ENCODE results near the gene PKDCC.

Gene PKDCC

GRCh38 chr2:42091671-42092070 is 43.9 kb downstream of the PKDCC start:
- DNase-seq = no peak

DNA sequence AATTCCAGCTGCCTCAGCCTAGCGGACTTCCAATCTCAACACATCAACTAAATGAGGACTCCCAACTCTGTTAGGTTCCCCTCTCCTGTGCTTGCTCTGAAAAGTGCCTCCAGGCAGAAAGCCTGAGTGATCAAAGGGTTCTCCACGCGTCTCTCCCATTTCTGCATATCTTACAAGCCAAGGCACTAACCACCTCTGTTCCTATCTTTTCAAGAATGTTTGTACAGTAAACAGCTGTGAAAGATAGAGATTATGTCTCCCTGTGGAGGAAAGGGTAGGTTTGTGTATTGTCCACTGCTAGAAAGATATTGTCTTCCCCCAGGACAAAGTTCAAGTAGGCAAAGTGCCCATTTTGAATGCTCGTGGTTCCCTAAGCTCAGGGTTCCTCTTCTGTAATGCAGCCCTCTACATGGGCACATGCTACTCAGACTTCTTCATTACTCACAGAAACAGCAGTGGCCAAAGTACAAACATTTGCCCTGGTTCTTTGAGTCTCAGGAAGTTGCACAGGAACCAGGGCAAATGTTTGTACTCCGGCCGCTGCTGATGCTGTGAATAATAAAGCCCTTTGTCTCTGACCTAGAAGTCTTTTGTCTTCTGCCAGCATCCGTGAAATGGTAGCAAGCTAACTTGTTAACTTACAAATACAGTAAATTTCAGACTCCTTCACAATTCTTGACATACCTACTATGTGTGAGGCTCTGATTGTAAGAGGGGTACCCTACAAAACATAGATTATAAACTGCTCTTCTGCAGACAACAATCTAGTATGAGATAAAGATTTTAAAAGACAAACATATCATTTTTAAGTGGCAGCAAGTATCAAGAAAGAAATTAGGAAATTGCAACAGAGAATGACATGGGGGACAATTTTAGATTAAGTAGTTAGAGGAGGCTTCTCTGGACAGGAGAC is 44.5 kb downstream of the PKDCC start:
- DNase-seq = no peak

GRCh38 chr2:42094114-42094513 is 46.3 kb downstream of the PKDCC start:
- no peak for DNase-seq

- peak; percentile 67 for DNase-seq
These were observed 48.1 kb downstream of the PKDCC start for GRCh38 chr2:42095923-42096408.

GRCh38 chr2:42096869-42097591 is 49.2 kb downstream of the PKDCC start:
- DNase-seq = no peak

- DNase-seq = no peak
These were observed 51.0 kb downstream of the PKDCC start for GRCh38 chr2:42098571-42099437.

- no peak for DNase-seq
These were observed 51.8 kb downstream of the PKDCC start for GRCh38 chr2:42099438-42100173.

DNA sequence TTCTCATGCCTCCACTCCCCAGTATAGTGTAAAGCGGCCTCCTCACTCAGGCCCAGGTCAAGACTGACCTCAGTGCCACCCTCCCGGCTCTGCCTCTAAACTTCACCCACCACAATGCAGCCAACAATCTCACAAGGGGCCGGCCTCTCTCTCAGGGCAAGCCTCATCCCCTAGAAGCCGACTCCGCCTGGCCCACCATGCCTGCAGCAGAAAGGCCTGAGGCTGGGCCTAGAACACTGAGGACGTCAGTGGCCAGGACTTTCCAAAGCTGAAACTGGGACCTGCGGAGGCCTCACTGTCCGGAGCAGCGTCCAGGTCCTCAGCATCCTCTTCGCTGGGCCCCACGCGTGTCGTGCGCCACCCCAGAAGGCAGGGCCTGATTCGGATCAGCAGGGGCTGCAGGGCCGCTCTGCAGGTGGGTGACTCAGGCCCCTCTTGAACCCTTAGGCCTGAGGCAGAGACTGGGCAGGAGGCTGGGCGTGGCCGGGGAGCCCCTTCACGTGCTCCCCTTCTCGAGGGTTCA is 52.9 kb downstream of the PKDCC start:
- DNase-seq = no peak

DNA sequence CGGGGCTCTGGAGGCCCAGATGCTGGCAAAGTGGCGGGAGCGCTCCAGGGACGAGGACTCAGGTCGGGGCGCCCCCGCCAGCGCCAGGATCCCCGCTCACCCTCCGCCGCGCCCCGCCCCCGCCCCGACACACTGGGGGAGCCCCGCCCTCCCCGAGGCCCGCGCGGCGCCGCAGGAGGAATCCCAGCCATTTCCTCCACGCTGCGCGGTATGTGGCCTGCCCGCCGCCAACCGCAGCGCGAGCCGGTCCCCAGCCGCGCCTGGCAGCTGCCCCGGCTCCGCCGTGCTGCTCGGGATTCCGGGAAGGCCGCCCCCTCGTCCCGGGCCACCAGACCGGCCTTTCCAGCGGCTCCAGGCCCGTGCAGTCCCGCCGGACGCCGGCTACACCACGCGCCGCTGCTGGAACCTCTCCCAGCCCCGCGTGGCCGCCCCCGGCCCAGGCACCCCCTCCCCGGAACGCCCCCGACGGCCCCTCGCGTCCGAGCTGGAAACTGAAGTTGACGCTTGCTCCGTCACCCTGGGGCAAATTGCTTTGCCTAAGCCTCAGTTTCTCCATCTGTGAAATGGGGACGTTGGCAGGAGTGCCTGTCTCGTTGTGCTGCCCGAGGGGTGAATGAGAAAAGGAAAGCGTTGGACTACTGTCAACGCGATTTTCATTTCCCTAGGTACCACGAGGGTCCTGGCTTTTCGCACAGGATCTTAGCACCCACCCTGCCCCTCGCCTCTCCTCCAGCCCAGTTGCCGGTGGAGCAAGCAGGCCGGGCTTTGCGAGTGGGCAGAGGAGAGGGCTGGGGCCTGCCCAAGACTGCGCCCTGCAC is 53.6 kb downstream of the PKDCC start:
- DNase-seq = no peak

GRCh38 chr2:42102024-42102590 is 54.3 kb downstream of the PKDCC start:
- DNase-seq = no peak

GRCh38 chr2:42102591-42103450 is 55.0 kb downstream of the PKDCC start:
- DNase-seq = peak; percentile 14

- DNase-seq = no peak
These were observed 56.0 kb downstream of the PKDCC start for GRCh38 chr2:42103829-42104228.

DNA sequence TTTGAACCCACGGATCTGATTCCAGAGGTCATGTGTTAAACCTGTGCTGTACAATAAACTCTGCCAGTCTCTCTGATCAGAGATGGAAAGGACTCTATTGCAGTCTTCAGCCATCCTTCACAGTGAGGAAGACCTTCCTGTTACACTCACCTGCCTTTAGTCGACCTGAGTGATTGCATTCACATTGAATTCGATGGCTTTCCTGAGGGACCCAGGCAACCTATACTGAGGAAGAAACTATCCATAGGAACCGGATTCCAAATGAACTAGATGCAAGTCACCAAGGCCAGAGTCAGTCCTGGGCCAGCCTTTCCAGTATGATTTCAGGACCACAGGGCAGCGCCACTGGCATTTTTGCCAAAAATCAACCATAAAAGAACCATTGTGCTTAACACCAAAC is 56.8 kb downstream of the PKDCC start:
- DNase-seq = no peak

GRCh38 chr2:42105330-42106256 is 57.8 kb downstream of the PKDCC start:
- DNase-seq = no peak

GRCh38 chr2:42106257-42106816 is 58.5 kb downstream of the PKDCC start:
- no peak for DNase-seq

- DNase-seq = no peak
These were observed 59.6 kb downstream of the PKDCC start for GRCh38 chr2:42107249-42108042.
